ES-I3 (cell line): ENCODE results near the gene S1PR2.

Experiments
- H3K36me3 ChIP-seq: 2 replicates; pipeline ENCODE4 v1.6.1; 2013; ENCODE audit warnings: mild to moderate bottlenecking, low read length, control low read depth, moderate library complexity; ENCODE audit not compliant: insufficient read depth
- H3K4me1 ChIP-seq: 2 replicates; pipeline ENCODE4 v1.6.1; 2013; ENCODE audit warnings: mild to moderate bottlenecking, control low read depth, low read length; ENCODE audit not compliant: insufficient read depth
- H3K9ac ChIP-seq: 2 replicates; pipeline ENCODE4 v1.6.1; 2013; ENCODE audit warnings: low read depth, mild to moderate bottlenecking, low read length, moderate library complexity
- H3K9me3 ChIP-seq: 2 replicates; pipeline ENCODE4 v1.6.1; 2013; ENCODE audit warnings: mild to moderate bottlenecking, low read length, moderate library complexity; ENCODE audit not compliant: control insufficient read depth, insufficient read depth

Gene S1PR2

GRCh38 chr19:10223488-10224213 lies 7.5 kb downstream of the S1PR2 start:
- Histone ChIP-seq H3K4me1 (peaks cover 17% of the 10 kb centered on the region; the same call in 1 of the 2 replicates), H3K9me3 (no peaks in the 10 kb centered on the region), H3K9ac (no peak overlapping the region), H3K36me3 (no peaks in the 10 kb centered on the region; the same call in 1 of the 2 replicates)

DNA sequence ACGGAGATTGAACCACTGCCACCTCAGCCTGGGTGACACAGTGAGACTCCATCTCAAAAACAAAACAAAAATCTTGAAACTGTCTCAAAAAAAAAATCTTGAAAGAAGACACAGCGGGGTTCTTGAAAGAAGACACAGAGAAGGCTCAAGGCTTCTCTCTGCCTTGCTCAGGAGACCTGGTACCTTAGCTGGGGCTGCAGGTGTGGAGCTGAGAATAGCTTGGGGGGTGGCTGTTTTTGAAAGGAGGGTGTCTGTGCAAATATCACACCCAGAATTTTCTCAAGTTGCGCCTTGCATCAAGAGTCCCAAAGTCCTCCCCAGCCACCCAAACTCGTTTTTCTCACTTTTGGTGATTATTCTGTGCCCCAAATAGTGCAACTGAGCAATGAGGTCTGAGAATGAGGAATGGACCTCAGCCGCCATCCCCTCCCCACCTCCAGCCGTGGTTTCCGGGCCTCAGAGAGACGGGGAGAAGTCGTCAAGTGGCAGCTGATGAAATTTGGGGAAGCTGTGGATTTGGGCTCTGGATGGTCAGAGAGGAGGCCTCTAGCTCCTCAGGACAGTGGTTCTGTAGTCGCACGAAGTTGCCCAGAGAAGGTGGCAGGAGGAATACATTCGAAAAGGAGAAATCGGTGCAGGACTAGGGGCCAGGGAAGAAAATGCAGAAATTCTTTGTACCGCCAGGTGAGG lies 8.8 kb downstream of the S1PR2 start:
- Histone ChIP-seq H3K4me1 (peaks cover 17% of the 10 kb centered on the region; the same call in 1 of the 2 replicates), H3K9me3 (no peaks in the 10 kb centered on the region), H3K36me3 (no peaks in the 10 kb centered on the region; the same call in 1 of the 2 replicates), H3K9ac (no peak overlapping the region)

DNA sequence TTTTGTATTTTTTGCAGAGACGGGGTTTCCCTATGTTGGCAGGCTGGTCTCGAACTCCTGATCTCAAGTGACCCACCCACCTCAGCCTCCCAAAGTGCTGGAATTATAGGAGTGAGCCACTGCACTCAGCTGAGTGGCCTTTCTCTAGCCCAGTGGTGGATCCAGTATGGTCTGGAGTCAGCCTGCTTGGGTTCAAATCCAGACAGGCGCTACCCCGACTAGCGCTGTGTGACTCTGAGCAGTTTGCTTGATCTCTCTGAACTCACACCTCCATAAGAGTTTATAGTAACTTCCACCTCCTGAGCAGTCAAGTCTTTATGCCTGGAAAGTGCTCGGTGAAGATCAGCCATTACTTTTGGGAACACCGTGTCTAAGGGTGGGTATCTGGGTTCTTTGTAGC lies 10.4 kb downstream of the S1PR2 start:
- H3K36me3 ChIP-seq: no peaks in the 10 kb centered on the region; the same call in 1 of the 2 replicates
- H3K9ac ChIP-seq: no peak overlapping the region
- no peaks in the 10 kb centered on the region for H3K9me3 ChIP-seq
- peaks cover 6% of the 10 kb centered on the region; the same call in 1 of the 2 replicates for H3K4me1 ChIP-seq

DNA sequence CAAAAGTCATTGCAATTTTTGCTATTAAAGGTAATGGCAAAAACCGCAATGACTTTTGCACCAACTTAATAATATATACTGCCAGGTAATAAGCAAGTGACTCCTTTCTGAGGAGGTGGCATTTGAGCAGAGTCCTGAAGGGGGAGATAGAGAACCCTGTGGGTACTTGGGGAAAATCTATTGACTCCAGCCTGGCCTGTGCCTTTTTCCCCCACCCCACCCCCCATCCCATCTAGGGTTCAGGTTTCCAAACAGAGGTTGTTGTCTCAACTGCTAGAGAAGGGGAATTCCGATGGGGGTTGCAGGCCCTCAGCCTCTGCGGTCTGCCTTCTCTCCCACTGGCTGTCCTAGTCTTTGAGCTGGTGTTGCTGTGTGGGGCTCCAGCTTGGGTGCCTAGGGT lies 11.5 kb downstream of the S1PR2 start:
- no peaks in the 10 kb centered on the region; the same call in 1 of the 2 replicates for H3K36me3 ChIP-seq
- peaks cover 6% of the 10 kb centered on the region; the same call in 1 of the 2 replicates for H3K4me1 ChIP-seq
- no peak overlapping the region for H3K9ac ChIP-seq
- H3K9me3 ChIP-seq: no peaks in the 10 kb centered on the region

DNA sequence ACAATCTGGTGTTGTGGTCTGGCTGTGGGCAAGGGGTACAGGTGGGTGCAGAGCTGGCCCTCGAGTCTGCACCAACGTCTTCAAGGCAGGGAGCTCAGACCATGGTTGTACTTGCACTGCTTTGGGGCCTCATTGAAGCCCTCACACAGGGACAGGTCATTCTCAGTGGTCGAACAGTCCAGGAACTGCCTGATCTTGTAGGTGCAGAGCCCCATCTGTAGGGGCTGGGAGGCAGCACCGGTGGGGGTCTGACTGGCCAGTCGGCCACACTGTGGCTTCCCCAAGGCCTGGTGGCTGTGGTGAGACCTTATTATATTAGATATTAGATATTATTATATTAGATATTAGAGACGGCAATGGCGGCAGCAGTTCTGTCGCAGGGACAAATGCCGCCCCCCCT lies 14.0 kb downstream of the S1PR2 start:
- no peaks in the 10 kb centered on the region for H3K36me3 ChIP-seq
- peaks cover 6% of the 10 kb centered on the region; the same call in 1 of the 2 replicates for H3K4me1 ChIP-seq
- H3K9ac ChIP-seq: no peak overlapping the region
- H3K9me3 ChIP-seq: no peaks in the 10 kb centered on the region

- H3K4me1 ChIP-seq: peaks cover under 1% of the 10 kb centered on the region; the same call in 1 of the 2 replicates
- no peaks in the 10 kb centered on the region for H3K36me3 ChIP-seq
- H3K9ac ChIP-seq: no peak overlapping the region
- no peaks in the 10 kb centered on the region for H3K9me3 ChIP-seq
Observed at GRCh38 chr19:10214784-10215183, 16.3 kb downstream of the S1PR2 start.

- peaks cover 6% of the 10 kb centered on the region; the same call in 1 of the 2 replicates for H3K4me1 ChIP-seq
- no peaks in the 10 kb centered on the region; the same call in 1 of the 2 replicates for H3K9me3 ChIP-seq
- H3K9ac ChIP-seq: no peak overlapping the region
- no peaks in the 10 kb centered on the region for H3K36me3 ChIP-seq
Observed at GRCh38 chr19:10211691-10212090, 19.4 kb downstream of the S1PR2 start.

GRCh38 chr19:10211061-10211460 lies 20.1 kb downstream of the S1PR2 start:
- H3K9me3 ChIP-seq: no peaks in the 10 kb centered on the region; the same call in 1 of the 2 replicates
- peaks cover 9% of the 10 kb centered on the region; the same call in 1 of the 2 replicates for H3K4me1 ChIP-seq
- no peaks in the 10 kb centered on the region for H3K36me3 ChIP-seq
- H3K9ac ChIP-seq: no peak overlapping the region

DNA sequence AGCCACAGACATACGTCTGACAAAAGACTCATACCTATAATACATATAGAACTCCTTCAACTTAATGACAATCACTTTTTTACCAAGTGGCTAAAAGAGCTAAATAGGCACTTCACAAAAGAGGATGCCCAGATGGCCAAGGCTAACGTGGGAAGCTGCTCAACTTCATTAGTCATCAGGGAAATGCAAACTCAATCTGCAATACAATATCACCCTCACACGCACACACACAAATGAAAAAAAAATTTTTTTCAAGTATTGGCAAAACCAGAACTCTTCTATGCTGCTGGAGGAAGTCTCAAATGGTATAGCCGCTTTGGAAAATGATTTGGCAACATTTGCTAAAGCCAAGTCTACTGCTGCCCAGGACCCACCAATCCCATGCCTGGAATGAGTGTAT lies 21.8 kb downstream of the S1PR2 start:
- Histone ChIP-seq H3K9ac (no peak overlapping the region), H3K4me1 (peaks cover 10% of the 10 kb centered on the region), H3K36me3 (no peaks in the 10 kb centered on the region), H3K9me3 (no peaks in the 10 kb centered on the region; the same call in 1 of the 2 replicates)

DNA sequence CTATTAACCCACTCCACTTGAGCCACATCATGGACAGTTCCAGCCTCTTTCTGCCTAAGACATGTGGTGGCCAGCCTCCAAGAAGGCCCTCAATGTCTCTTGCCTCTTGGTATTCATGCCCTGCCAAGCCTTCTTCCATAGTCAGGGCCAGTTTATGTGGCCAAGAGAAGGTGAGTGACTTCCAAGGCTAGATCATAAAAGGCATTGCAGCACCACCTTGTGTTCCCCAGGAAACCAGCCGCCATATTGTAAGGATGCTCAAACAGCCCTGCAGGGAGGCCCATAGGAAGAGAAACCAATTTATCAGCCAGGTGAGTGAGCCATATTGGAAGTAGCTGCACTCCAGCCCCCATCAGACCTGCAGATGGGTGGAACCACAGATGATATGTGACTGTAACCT lies 24.1 kb downstream of the S1PR2 start:
- Histone ChIP-seq H3K9me3 (no peaks in the 10 kb centered on the region; the same call in 1 of the 2 replicates), H3K9ac (no peak overlapping the region), H3K4me1 (peaks cover 17% of the 10 kb centered on the region), H3K36me3 (no peaks in the 10 kb centered on the region)

DNA sequence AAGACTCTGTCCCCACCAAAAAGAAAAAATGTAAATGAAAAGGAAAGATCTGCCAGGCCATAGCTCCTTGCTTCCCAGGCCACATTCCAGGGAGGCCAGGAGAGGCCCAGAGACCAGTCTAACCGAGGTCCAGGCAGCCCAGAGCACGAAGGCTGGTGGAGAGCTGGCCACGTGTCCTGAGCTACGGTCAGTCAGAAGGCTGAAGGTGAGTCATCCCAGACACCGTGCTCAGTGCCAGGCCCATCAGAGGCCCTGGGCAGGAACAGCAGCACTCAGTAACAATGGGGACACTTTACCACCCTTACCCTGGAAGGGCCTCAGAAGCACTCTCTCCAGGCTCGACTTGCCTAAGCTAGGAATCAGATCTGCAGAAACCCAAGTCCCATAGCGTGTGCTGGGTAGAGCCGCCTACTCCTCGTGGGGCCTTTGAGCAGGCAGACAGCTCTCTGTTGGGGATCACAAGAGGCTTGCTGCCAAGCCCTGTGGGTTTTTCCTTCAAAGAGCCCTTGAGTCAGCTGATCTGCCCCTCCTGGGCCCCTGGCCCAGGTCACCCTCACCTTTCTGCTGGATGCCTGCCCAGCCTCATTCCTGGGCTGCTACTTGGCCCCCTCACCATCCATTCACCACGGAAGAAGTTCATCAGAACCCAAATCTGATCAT lies 24.8 kb downstream of the S1PR2 start:
- peaks cover 17% of the 10 kb centered on the region for H3K4me1 ChIP-seq
- H3K36me3 ChIP-seq: no peaks in the 10 kb centered on the region
- no peak overlapping the region for H3K9ac ChIP-seq
- H3K9me3 ChIP-seq: no peaks in the 10 kb centered on the region; the same call in 1 of the 2 replicates

DNA sequence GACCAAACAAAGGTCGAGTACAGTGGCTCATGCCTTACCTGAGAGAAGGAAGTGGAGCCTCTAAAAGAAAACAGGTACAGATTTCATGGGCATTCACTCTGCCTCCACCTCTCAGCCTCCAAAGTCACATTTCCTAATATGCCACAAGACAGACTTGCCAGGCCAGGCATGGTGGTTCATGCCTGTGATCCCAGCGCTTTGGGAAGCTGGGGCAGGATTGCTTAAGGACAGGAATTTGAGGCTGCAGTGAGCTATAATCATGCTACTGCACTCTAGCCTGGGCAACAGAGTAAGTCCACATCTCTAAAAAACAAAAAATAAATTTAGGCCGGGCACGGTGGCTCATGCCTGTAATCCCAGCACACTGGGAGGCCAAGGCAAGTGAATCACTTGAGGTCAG lies 25.5 kb downstream of the S1PR2 start:
- Histone ChIP-seq H3K9ac (no peak overlapping the region), H3K4me1 (peaks cover 17% of the 10 kb centered on the region)

GRCh38 chr19:10203686-10204085 lies 27.4 kb downstream of the S1PR2 start:
- Histone ChIP-seq H3K9ac (no peak overlapping the region), H3K36me3 (no peaks in the 10 kb centered on the region), H3K9me3 (no peaks in the 10 kb centered on the region; the same call in 1 of the 2 replicates), H3K4me1 (peaks cover 11% of the 10 kb centered on the region)

More for the DNA sequence above, 25.5 kb downstream of the S1PR2 start:
- H3K36me3 ChIP-seq: no peaks in the 10 kb centered on the region
- H3K9me3 ChIP-seq: no peaks in the 10 kb centered on the region; the same call in 1 of the 2 replicates

- Histone ChIP-seq H3K9ac (no peak overlapping the region), H3K36me3 (no peaks in the 10 kb centered on the region), H3K9me3 (no peaks in the 10 kb centered on the region), H3K4me1 (peaks cover 10% of the 10 kb centered on the region)
Observed at GRCh38 chr19:10201176-10201575, 30.0 kb downstream of the S1PR2 start.
